ENCODE measurements around the gene KEAP1. TPM values are rescaled to one million over a fixed set of nuclear protein-coding genes. Genes with fewer than 3 reads are reported as not detected.
A peak's percentile ranks its signal among the peaks of the same experiment; 100 is the strongest.

Gene KEAP1
- total and polyA plus RNA-seq, 9 of the 15 experiments (the other 6 are each of a cell fraction or from before 2014, with no cell fraction given), result 2.1 to 95.6 (median 64.3) TPM

DNA sequence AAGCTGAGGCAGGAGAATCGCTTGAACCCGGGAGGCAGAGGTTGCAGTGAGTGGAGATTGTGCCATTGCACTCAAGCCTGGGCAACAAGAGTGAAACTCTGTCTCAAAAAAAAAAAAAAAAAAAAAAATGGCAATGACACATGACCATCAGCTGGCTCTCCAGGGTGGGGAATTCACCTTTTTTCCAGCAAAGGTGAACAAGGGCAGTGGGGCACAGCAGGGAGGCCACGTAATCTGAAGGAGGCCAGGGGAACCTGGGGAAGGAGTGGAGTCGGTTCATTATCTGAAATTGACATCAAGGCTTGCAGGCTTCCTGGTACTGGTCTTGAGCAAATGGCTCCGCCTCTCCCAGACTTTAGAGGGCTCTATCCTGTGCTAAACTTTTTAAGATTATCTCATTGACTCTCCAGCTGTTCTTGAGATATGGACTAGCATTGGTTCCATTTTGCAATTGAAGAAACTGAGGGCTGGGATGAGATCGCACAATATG lies 28.1 kb downstream of the KEAP1 start (continued):
- TF ChIP-seq, protein P1, sequence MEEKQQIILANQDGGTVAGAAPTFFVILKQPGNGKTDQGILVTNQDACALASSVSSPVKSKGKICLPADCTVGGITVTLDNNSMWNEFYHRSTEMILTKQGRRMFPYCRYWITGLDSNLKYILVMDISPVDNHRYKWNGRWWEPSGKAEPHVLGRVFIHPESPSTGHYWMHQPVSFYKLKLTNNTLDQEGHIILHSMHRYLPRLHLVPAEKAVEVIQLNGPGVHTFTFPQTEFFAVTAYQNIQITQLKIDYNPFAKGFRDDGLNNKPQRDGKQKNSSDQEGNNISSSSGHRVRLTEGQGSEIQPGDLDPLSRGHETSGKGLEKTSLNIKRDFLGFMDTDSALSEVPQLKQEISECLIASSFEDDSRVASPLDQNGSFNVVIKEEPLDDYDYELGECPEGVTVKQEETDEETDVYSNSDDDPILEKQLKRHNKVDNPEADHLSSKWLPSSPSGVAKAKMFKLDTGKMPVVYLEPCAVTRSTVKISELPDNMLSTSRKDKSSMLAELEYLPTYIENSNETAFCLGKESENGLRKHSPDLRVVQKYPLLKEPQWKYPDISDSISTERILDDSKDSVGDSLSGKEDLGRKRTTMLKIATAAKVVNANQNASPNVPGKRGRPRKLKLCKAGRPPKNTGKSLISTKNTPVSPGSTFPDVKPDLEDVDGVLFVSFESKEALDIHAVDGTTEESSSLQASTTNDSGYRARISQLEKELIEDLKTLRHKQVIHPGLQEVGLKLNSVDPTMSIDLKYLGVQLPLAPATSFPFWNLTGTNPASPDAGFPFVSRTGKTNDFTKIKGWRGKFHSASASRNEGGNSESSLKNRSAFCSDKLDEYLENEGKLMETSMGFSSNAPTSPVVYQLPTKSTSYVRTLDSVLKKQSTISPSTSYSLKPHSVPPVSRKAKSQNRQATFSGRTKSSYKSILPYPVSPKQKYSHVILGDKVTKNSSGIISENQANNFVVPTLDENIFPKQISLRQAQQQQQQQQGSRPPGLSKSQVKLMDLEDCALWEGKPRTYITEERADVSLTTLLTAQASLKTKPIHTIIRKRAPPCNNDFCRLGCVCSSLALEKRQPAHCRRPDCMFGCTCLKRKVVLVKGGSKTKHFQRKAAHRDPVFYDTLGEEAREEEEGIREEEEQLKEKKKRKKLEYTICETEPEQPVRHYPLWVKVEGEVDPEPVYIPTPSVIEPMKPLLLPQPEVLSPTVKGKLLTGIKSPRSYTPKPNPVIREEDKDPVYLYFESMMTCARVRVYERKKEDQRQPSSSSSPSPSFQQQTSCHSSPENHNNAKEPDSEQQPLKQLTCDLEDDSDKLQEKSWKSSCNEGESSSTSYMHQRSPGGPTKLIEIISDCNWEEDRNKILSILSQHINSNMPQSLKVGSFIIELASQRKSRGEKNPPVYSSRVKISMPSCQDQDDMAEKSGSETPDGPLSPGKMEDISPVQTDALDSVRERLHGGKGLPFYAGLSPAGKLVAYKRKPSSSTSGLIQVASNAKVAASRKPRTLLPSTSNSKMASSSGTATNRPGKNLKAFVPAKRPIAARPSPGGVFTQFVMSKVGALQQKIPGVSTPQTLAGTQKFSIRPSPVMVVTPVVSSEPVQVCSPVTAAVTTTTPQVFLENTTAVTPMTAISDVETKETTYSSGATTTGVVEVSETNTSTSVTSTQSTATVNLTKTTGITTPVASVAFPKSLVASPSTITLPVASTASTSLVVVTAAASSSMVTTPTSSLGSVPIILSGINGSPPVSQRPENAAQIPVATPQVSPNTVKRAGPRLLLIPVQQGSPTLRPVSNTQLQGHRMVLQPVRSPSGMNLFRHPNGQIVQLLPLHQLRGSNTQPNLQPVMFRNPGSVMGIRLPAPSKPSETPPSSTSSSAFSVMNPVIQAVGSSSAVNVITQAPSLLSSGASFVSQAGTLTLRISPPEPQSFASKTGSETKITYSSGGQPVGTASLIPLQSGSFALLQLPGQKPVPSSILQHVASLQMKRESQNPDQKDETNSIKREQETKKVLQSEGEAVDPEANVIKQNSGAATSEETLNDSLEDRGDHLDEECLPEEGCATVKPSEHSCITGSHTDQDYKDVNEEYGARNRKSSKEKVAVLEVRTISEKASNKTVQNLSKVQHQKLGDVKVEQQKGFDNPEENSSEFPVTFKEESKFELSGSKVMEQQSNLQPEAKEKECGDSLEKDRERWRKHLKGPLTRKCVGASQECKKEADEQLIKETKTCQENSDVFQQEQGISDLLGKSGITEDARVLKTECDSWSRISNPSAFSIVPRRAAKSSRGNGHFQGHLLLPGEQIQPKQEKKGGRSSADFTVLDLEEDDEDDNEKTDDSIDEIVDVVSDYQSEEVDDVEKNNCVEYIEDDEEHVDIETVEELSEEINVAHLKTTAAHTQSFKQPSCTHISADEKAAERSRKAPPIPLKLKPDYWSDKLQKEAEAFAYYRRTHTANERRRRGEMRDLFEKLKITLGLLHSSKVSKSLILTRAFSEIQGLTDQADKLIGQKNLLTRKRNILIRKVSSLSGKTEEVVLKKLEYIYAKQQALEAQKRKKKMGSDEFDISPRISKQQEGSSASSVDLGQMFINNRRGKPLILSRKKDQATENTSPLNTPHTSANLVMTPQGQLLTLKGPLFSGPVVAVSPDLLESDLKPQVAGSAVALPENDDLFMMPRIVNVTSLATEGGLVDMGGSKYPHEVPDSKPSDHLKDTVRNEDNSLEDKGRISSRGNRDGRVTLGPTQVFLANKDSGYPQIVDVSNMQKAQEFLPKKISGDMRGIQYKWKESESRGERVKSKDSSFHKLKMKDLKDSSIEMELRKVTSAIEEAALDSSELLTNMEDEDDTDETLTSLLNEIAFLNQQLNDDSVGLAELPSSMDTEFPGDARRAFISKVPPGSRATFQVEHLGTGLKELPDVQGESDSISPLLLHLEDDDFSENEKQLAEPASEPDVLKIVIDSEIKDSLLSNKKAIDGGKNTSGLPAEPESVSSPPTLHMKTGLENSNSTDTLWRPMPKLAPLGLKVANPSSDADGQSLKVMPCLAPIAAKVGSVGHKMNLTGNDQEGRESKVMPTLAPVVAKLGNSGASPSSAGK (IDR thresholded peaks at IDR 0.05), result no peak
- TF ChIP-seq FIP1L1 (IDR thresholded peaks at IDR 0.05; ENCODE audit: low read depth, low read length, poor library complexity, severe bottlenecking) (no peak), ETV1 (tag; conservative IDR thresholded peaks at IDR 0.05; ENCODE audit: low read depth) (no peak), EP300 (IDR thresholded peaks at IDR 0.05; ENCODE audit: low read length) (0 out of 2 replicates have a peak, but pooled peaks have one; percentile 3), ZNF212 (CRISPR knock-in tag; IDR thresholded peaks at IDR 0.05) (no peak), EHMT2 (IDR thresholded peaks at IDR 0.05) (no peak), RB1 (IDR thresholded peaks at IDR 0.05; ENCODE audit: low read depth) (no peak), GATAD2A (IDR thresholded peaks at IDR 0.05) (no peak), HBP1 (CRISPR knock-in tag; IDR thresholded peaks at IDR 0.05) (no peak), CXXC5 (CRISPR knock-in tag; IDR thresholded peaks at IDR 0.05) (peak; percentile 47), ZNF583 (CRISPR knock-in tag; IDR thresholded peaks at IDR 0.05) (no peak), RCOR1 (IDR thresholded peaks at IDR 0.05; ENCODE audit: borderline replicate concordance in 1 of 2, low read depth in 2 of 2, low read length in 2 of 2) (peak in 1 of 2 experiments; percentile 11; a peak in 1 of 4 replicates)
- TF ChIP-seq, protein P2, sequence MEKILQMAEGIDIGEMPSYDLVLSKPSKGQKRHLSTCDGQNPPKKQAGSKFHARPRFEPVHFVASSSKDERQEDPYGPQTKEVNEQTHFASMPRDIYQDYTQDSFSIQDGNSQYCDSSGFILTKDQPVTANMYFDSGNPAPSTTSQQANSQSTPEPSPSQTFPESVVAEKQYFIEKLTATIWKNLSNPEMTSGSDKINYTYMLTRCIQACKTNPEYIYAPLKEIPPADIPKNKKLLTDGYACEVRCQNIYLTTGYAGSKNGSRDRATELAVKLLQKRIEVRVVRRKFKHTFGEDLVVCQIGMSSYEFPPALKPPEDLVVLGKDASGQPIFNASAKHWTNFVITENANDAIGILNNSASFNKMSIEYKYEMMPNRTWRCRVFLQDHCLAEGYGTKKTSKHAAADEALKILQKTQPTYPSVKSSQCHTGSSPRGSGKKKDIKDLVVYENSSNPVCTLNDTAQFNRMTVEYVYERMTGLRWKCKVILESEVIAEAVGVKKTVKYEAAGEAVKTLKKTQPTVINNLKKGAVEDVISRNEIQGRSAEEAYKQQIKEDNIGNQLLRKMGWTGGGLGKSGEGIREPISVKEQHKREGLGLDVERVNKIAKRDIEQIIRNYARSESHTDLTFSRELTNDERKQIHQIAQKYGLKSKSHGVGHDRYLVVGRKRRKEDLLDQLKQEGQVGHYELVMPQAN (IDR thresholded peaks at IDR 0.05; ENCODE audit: borderline replicate concordance), result peak; percentile 52; the same call in 1 of the 2 replicates

All from K562 (cell line).